Psoas muscle (tissue), 8 donors: Measurements from ENCODE around the gene DIP2C. TPM values are rescaled to one million over a fixed set of nuclear protein-coding genes. Genes with fewer than 3 reads are reported as not detected.
A peak's percentile ranks its signal among the peaks of the same experiment; 100 is the strongest.

ENCODE experiments used
- ATAC-seq, 4 donors: fragments of 200-7000 bp; cut with Tn5 transposase; one replicate each; pipeline ENCODE4 v1.9.1; 2020; ENCODE audit warnings: moderate library complexity in 3 of 4, mild to moderate bottlenecking in 2 of 4
- DNase-seq, 2 donors: peaks; one replicate each; pipeline ENCODE4 v3.0.0-alpha.2; 2020
- H3K27ac ChIP-seq: fragments of 200-600 bp; one replicate; pipeline ENCODE4 v1.8.0; 2022
- H3K27me3 ChIP-seq, 3 donors: fragments of 200-600 bp in 1 of 3; one replicate each; pipeline versions ENCODE4 v1.6.1 to v1.8.0; 2013 to 2022; ENCODE audit warnings: low read length in 2 of 3, mild to moderate bottlenecking in 2 of 3, moderate library complexity in 1 of 3; ENCODE audit not compliant: insufficient read depth in 3 of 3
- H3K36me3 ChIP-seq, 2 donors: fragments of 200-600 bp in 1 of 2; one replicate each; pipeline versions ENCODE4 v1.6.1 to v1.8.0; 2013 to 2022; ENCODE audit warnings: low read depth in 1 of 2, mild to moderate bottlenecking in 1 of 2, moderate library complexity in 1 of 2; ENCODE audit not compliant: insufficient read depth in 1 of 2
- H3K4me1 ChIP-seq: fragments of 200-600 bp; one replicate; pipeline ENCODE4 v1.8.0; 2022
- H3K4me3 ChIP-seq: fragments of 200-600 bp; one replicate; pipeline ENCODE4 v1.8.0; 2022; ENCODE audit warnings: mild to moderate bottlenecking
- H3K9me3 ChIP-seq: fragments of 200-600 bp; one replicate; pipeline ENCODE4 v1.8.0; 2022
- CTCF ChIP-seq: fragments of 200-600 bp; IDR thresholded peaks from one replicate; pipeline ENCODE4 v1.8.0; 2022; ENCODE audit warnings: antibody characterized with exemption
- WGBS, 3 donors: extraction: QIAGEN DNeasy Blood & Tissue Kit; methylation state at CpG; one replicate each; pipeline versions ENCODE4 v1.1.6 to v1.1.7; 2013; 5-methylcytosine and 5-hydroxymethylcytosine counted together
- intact Hi-C, 2 donors: fragments of 100-400 bp; cut with DNase I; formaldehyde crosslinking; loops; one replicate each; pipeline versions ENCODE4 v1.11.0 to v1.14.2; 2022
- polyA plus RNA-seq, 3 donors: library from polyadenylated mRNA; stranded (reverse); fragments of 200-250 nt; gene quantifications; one replicate each; pipeline ENCODE4 v1.2.3, GENCODE V29; 2013
- total RNA-seq, 4 donors: library from RNA; stranded (reverse); fragmentation: NEBNext Ultra II Directional in 2 of 4; extraction: Animal tissue kit (Norgen Biotek cat#: 25700) in 2 of 4; gene quantifications; one replicate each; pipeline versions ENCODE4 v1.2.1 to v1.2.4, GENCODE V29; 2021 to 2023
- donor health status: healthy with polysubstance abuse.
- donor health status: DM: no; HTN: no; CAD: no; lungs with moderate emphysema.
- donor health status: Bipolar disorder and iron deficiency.
- donor health status: healthy.
- donor health status: DM: yes; HTN: yes; CAD: no.
- donor health status: DM: no; HTN: no; CAD: no.
- donor health status: DM: no; HTN: no; CAD: no.
- donor health status: DM: yes; HTN: yes; CAD: no.

DIP2C gene
- total and polyA plus RNA-seq, 7 donors = 7.7 to 32.0 (median 25.0) TPM

- Histone ChIP-seq H3K4me3 (no peak overlapping the region), H3K4me1 (peaks cover 24% of the 10 kb centered on the region), H3K9me3 (no peaks in the 10 kb centered on the region), H3K27ac (no peak overlapping the region), H3K36me3 (no peaks in the 10 kb centered on the region), H3K27me3 (no peaks in the 10 kb centered on the region)
- no peak for TF ChIP-seq CTCF
- peak in 1 of 2 donors; percentile 15 for DNase-seq
- WGBS, 3 donors = 75 to 89% (median 84%) methylated on average over 3 of the region's 3 CpGs
- no peak for ATAC-seq
- intact Hi-C loops = no loop called here
These were observed 184.0 kb downstream of the DIP2C start for GRCh38 chr10:505419-505818.

DNA sequence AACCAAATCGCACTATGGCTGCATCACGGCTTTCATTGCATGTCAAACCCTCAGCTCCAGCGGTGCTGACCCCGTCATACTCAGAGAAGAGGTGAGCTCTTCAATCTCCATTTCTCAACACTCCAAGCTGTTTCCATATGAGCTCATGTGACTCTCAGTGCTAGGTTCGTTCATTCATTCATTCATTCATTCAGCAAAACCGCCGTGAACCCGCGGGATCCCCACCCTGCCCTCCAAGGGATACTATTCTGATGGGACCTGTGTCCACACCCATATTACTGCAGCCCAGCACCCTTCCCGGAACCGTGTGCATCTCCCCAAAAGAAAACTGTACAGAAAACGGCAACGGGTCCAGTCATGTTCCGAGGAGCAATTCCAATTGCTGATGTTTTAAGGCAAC is 184.7 kb downstream of the DIP2C start:
- Histone ChIP-seq H3K27me3 (no peaks in the 10 kb centered on the region), H3K27ac (no peak overlapping the region), H3K4me3 (no peak overlapping the region), H3K36me3 (no peaks in the 10 kb centered on the region), H3K9me3 (no peaks in the 10 kb centered on the region), H3K4me1 (peaks cover 21% of the 10 kb centered on the region)
- ATAC-seq (no peak), DNase-seq (peak in 1 of 2 donors; percentile 29)
- intact Hi-C loops = no loop called here
- no peak for TF ChIP-seq CTCF
- 93 to 95% (median 94%) methylated on average over 14 of the region's 14 CpGs for WGBS, 3 donors

GRCh38 chr10:504121-504611 is 185.3 kb downstream of the DIP2C start:
- Histone ChIP-seq H3K9me3 (no peaks in the 10 kb centered on the region), H3K27ac (no peak overlapping the region), H3K36me3 (no peaks in the 10 kb centered on the region), H3K4me3 (no peak overlapping the region), H3K4me1 (peaks cover 17% of the 10 kb centered on the region), H3K27me3 (no peaks in the 10 kb centered on the region)
- no peak for TF ChIP-seq CTCF
- DNase-seq (peak in 1 of 2 donors; percentile 42), ATAC-seq (no peak)
- intact Hi-C loops = no loop called here
- 90 to 93% (median 93%) methylated on average over 17 of the region's 17 CpGs for WGBS, 3 donors

DNA sequence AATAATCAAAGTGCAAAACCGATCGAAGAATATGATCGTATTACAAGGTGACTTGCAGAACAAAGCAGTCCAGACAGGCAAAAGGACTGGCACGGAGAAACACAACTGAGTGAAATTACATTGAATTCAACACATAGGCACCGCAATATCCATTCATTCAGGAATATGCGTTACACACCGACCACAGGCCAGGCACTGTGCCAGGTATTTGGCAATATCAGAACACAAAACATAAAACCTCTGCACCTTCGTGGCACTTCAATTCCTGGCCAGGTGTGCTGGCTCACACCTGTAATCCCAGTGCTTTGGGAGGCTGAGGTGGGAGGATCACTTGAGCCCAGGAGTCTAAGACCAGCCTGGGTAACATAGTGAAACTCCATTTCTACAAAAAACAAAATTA is 187.9 kb downstream of the DIP2C start:
- Histone ChIP-seq H3K4me1 (peaks cover 17% of the 10 kb centered on the region), H3K9me3 (no peaks in the 10 kb centered on the region), H3K27me3 (no peaks in the 10 kb centered on the region), H3K27ac (no peak overlapping the region), H3K4me3 (no peak overlapping the region), H3K36me3 (no peaks in the 10 kb centered on the region)
- TF ChIP-seq CTCF = no peak
- WGBS, 3 donors = 71 to 81% (median 73%) methylated on average over 8 of the region's 8 CpGs
- DNase-seq (peak in 1 of 2 donors; percentile 38), ATAC-seq (no peak)
- intact Hi-C loops = no loop called here

DNA sequence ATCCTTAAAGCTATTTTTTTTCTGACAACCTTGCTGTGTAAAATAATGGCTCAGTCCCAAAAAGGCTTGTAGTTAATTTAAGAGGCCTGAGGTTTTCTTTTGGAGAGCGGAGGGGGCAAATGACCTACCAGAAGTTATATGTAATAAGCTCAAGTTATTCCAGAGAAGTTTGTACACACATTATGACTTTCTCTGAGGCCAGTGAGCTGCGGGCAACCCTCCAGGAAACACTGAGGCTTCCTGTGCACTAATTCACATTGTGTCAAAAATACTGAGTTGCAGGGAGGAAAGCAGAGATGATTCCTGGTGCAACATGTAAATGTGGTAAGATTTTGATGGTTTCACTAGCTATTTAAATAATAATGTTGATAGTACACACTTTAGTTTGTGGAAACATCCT is 188.6 kb downstream of the DIP2C start:
- no peak for TF ChIP-seq CTCF
- H3K27ac ChIP-seq = no peak overlapping the region
- H3K4me1 ChIP-seq = peaks cover 17% of the 10 kb centered on the region
- ATAC-seq (no peak), DNase-seq (peak in 1 of 2 donors; percentile 23)
- H3K27me3 ChIP-seq = no peaks in the 10 kb centered on the region
- H3K9me3 ChIP-seq = no peaks in the 10 kb centered on the region
- no peaks in the 10 kb centered on the region for H3K36me3 ChIP-seq
- WGBS, 3 donors = 55 to 70% (median 58%) methylated on average over 2 of the region's 2 CpGs
- intact Hi-C loops = no loop called here
- H3K4me3 ChIP-seq = no peak overlapping the region
